Right atrium auricular region (tissue), 2 donors: ENCODE data around the gene GYS1. TPM values are rescaled to one million over a fixed set of nuclear protein-coding genes. Genes with fewer than 3 reads are reported as not detected.

ENCODE experiments used
- DNase-seq: peaks from one replicate; pipeline ENCODE4 v3.0.0-alpha.2; 2019; ENCODE audit warnings: low spot score
- H3K27ac ChIP-seq, 2 donors: fragments of 200-600 bp; sonication (generic); 1 replicate in 1 of 2; 2 replicates in 1 of 2; pipeline ENCODE4 v1.5.1; 2016 to 2019
- H3K27me3 ChIP-seq, 2 donors: fragments of 200-600 bp; sonication (generic); one replicate each; pipeline versions ENCODE4 v1.5.1 to v1.6.0; 2017 to 2019
- H3K36me3 ChIP-seq: fragments of 200-600 bp; sonication (generic); one replicate; pipeline ENCODE4 v1.5.1; 2016
- H3K4me1 ChIP-seq, 2 donors: fragments of 200-600 bp; sonication (generic); one replicate each; pipeline versions ENCODE4 v1.5.1 to v1.6.0; 2017 to 2019
- H3K4me3 ChIP-seq, 2 donors: fragments of 200-600 bp; sonication (generic); 1 replicate in 1 of 2; 2 replicates in 1 of 2; pipeline ENCODE4 v1.5.1; 2017 to 2019; ENCODE audit warnings: mild to moderate bottlenecking in 1 of 2, moderate library complexity in 1 of 2
- H3K9me3 ChIP-seq, 2 donors: fragments of 200-600 bp; sonication (generic); one replicate each; pipeline ENCODE4 v1.5.1; 2019
- CTCF ChIP-seq, 2 donors: fragments of 200-600 bp; sonication (generic); IDR thresholded peaks; one replicate each; pipeline ENCODE4 v1.5.1; 2019; ENCODE audit warnings: antibody characterized with exemption in 2 of 2
- total RNA-seq, 2 donors: library from RNA; depleted of rRNA; stranded (reverse); fragments of >200 nt; gene quantifications; one replicate each; pipeline ENCODE4 v1.1.0, GENCODE V29; 2016

Gene GYS1
- total RNA-seq, 2 donors from 2014 or later, result 72.1 to 88.1 TPM

DNA sequence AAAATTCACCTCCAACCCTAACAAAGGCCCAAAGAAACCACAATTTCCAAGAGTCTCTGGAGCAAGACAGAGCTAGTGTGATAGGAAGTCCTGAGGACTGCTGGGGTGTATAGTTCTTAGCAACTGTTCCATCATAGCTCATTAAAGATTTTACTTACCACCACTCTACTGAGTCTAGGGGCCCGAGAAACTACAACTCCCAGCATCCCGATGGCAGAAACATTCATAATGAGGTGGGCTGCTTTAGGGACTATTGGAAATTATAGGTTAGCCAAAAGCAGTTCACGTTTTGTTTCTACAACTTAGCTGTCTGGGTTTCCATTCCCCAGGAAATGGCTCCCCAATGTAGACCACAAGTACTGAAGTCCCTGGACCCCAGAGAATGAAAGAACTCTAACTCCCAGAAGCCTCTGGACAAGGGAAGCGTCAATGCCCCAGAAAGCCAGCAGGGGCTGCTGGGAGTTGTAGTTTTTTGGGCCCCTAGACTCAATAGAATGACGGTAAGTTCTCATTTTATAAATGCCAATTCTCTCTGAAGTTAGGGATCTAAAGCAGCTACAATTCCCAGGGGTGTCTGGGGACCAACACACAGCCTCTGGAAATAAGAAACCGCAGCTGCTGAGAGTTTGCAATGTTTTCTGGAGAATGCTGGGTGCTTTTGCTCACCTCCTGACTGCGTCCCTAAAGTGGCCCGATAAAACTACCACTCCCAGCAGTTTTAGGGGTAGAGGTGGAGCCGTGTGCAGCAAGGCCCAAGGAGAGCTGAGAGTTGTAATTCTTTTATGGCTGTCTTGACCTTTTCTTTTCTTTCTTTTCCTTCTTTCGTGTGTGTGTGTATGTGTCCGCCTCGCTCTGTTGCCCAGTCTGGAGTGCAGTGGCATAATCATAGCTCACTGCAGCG lies 16.9 kb downstream of the GYS1 start:
- no peaks in the 10 kb centered on the region for H3K9me3 ChIP-seq
- H3K36me3 ChIP-seq, result peaks cover 38% of the 10 kb centered on the region
- peak overlapping the region in 1 of 2 donors; percentile 80 for H3K27ac ChIP-seq
- H3K4me1 ChIP-seq, result peaks cover 0 to 14% of the 10 kb centered on the region in 2 donors
- no peak overlapping the region for H3K4me3 ChIP-seq
- H3K27me3 ChIP-seq, result no peaks in the 10 kb centered on the region
- no peak for DNase-seq
- no peak for TF ChIP-seq CTCF (IDR thresholded peaks at IDR 0.05)

DNA sequence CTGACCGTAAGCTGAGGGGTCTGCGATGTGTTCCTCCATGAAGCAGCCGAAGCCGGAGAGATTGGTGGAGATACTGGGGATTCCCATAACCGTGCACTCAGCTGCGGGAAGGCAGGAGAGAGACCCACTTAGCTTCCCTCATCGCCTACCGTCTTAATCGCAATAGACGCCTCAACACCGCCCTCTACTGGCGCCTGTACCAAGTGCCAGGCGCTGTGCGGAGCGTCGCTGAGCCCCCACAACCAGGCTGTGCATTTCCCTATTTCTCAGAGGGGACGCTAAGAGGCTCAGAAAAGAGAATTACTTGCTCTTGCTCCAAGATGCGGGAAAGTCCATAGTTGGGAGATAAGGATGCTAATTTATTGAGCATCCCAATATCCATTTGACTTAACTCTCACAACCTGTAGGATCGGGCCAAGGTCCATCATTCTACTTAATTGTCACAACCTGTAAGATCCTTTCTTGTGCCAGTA lies 22.1 kb downstream of the GYS1 start:
- Histone ChIP-seq H3K27me3 (no peaks in the 10 kb centered on the region), H3K27ac (no peak overlapping the region), H3K4me3 (no peak overlapping the region), H3K36me3 (peaks cover 61% of the 10 kb centered on the region), H3K9me3 (no peaks in the 10 kb centered on the region), H3K4me1 (peaks cover 0 to 38% of the 10 kb centered on the region in 2 donors)
- peak; percentile 77 for DNase-seq
- peak; percentile 90 to 92 for TF ChIP-seq CTCF (IDR thresholded peaks at IDR 0.05)

DNA sequence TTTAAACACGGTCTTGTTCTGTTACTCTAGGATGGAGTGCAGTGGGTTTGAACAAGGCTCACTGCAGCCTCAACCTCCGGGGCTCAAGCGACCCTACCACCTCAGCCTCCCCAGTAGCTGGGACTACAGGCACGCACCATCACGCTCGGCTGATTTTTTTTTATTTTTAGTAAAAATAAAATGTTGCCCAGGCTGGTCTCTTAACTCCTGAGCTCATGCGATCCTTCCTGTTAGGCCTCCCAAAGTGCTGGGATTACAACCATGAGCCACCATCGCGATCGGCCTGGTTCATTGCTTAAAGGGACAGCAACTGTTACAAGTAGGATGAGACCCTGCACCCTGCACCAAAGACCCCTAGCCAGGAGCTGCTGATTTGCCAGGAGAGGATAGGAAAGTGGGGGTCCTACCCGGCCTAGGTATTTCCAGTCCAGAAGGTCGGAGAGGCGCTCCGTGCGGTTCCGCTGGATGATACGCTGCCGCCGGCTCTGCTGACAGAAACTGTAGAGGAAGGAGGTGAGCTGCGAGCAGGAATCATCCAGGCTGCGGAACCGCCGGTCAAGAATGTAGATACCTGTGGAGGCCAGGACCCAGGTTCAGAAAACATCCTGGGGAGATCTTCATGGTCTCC lies 22.9 kb downstream of the GYS1 start:
- Histone ChIP-seq H3K36me3 (peaks cover 67% of the 10 kb centered on the region), H3K9me3 (no peaks in the 10 kb centered on the region), H3K27ac (no peak overlapping the region), H3K4me1 (peaks cover 0 to 38% of the 10 kb centered on the region in 2 donors), H3K27me3 (no peaks in the 10 kb centered on the region), H3K4me3 (no peak overlapping the region)
- TF ChIP-seq CTCF (IDR thresholded peaks at IDR 0.05), result no peak
- DNase-seq, result no peak

DNA sequence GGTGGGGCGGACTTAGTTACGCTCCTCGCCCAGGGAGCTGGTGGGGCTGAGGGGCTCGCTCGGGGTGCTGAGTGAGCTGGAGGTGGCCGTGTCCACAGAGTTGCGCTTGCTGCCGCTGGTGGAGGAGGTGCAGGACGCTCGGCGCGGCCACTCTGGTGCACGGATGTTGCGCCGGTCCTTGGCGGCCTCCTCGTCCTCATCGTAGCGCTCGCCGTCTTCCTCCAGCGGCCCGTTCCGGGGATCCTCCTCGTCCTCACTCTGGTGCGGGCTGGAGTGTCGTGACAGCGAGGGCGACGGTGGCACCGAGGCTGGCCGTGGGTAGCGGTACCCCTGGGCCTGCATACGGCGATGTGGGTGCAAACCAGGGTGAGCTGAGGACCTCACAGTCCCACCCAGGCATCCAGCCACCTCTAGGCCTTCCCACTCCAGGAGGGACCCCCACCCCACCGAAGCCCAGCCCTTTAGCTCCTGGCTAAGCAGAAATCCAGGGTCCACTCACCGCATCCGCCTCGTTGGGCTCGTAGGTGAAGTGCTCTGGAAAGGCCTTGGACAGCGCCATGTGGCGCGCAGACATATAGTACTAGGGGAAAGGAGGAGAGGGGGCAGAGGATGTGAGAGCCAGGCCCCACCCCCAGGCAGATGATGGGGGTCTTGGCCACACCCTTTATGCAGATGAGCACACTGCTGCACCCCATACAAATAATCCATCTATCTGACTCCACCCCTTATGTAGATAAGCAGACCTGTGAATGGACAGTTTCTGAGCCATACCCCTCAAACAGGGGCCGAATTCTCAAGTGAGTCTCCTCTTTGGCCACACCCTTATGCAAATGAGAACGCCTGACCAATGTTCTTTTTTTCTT lies 23.6 kb downstream of the GYS1 start:
- TF ChIP-seq CTCF (IDR thresholded peaks at IDR 0.05), result no peak
- no peak for DNase-seq
- Histone ChIP-seq H3K4me1 (peaks cover 0 to 42% of the 10 kb centered on the region in 2 donors), H3K4me3 (no peak overlapping the region), H3K27me3 (no peaks in the 10 kb centered on the region), H3K9me3 (no peaks in the 10 kb centered on the region), H3K36me3 (peaks cover 64% of the 10 kb centered on the region), H3K27ac (no peak overlapping the region)

GRCh38 chr19:48968813-48969218 lies 24.3 kb downstream of the GYS1 start:
- H3K27me3 ChIP-seq, result no peaks in the 10 kb centered on the region
- H3K36me3 ChIP-seq, result peaks cover 57% of the 10 kb centered on the region
- no peaks in the 10 kb centered on the region for H3K9me3 ChIP-seq
- peaks cover 0 to 49% of the 10 kb centered on the region in 2 donors for H3K4me1 ChIP-seq
- H3K4me3 ChIP-seq, result no peak overlapping the region
- H3K27ac ChIP-seq, result peak overlapping the region; percentile 42 to 45
- no peak for DNase-seq
- no peak for TF ChIP-seq CTCF (IDR thresholded peaks at IDR 0.05)
